ENCODE results near the gene OR6S1.
"Not testable (repeated sequence)": the region's sequence is repeated elsewhere in the genome, so short reads cannot be mapped to it uniquely, and the experiment has no call there.

Gene OR6S1

DNA sequence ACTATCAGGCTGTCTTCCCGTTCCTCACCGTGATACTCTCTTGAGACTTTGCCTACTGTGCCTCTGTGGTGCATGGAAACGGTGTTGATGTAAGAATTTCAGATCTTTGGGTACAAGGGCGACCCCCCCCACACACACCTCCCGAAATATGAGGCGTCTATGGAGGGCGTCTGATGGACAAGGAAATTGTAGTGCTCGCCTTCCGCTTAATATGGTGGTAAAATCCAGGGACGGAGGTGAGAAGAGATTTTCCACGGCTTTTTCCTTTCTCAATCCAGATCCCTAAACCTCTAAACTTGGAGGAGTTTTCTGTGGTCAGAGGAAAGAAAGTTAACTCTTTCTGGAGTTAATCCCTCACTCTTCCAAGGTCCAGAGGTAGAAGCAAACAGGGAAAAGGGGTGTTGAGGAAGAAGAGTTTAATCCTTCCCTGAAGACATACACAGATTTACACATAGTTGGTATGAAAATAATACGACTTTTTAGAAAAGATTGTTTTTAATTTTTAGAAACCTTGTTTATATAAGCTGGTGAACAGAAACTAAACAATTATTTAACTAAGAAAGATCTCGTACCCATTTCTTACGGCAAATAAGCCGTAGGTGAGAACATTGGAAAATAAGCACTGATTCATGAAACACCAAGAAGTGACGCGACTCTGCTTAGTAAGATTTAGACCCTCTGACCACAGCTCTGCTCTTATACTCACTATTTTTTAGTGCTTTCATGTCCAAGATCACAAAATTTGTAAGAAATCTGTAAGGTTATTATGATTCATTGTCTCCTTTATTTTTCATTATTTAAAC is 27.3 kb downstream of the OR6S1 start:
- H3K4me3 ChIP-seq (ENCODE audit: low read depth, low read length), result peak overlapping the region; percentile 53
- DNase-seq (ENCODE audit: low read depth), result no peak

- peak; percentile 95 for DNase-seq (ENCODE audit: low read depth)
- H3K4me3 ChIP-seq (ENCODE audit: low read depth, low read length), result peak overlapping the region; percentile 53
Measured at GRCh38 chr14:20613094-20614037, 28.1 kb downstream of the OR6S1 start.

GRCh38 chr14:20612403-20612802 is 29.1 kb downstream of the OR6S1 start:
- no peak overlapping the region for H3K4me3 ChIP-seq (ENCODE audit: low read depth, low read length)
- DNase-seq (ENCODE audit: low read depth), result no peak

DNA sequence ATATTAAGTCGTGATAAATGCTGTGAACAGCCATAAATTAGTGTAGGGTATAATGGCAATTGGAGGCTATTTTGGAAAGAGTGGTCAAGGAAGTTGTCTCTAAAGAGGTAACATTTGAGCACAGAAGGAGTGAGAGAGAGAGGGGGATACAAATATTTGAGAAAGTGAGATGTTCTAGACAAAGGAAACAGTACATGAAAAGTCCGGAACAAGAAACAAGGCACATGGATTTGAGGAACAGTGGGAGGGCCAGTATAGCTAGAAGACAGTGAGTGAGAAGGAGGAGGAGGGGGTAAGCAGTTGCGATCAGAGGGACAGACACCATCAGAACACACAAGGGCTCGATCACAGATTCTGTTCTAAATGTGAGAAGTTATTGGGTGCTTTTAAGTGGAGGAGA is 30.2 kb downstream of the OR6S1 start:
- no peak overlapping the region for H3K4me3 ChIP-seq (ENCODE audit: low read depth, low read length)
- DNase-seq (ENCODE audit: low read depth), result no peak

GRCh38 chr14:20610002-20610765 is 31.3 kb downstream of the OR6S1 start:
- H3K4me3 ChIP-seq (ENCODE audit: low read depth, low read length), result peak overlapping the region; percentile 80

GRCh38 chr14:20609215-20610001 is 32.1 kb downstream of the OR6S1 start:
- no peak for DNase-seq (ENCODE audit: low read depth)
- peak overlapping the region; percentile 80 for H3K4me3 ChIP-seq (ENCODE audit: low read depth, low read length)

More at GRCh38 chr14:20610002-20610765, 31.3 kb downstream of the OR6S1 start:
- DNase-seq (ENCODE audit: low read depth), result no peak

GRCh38 chr14:20608383-20609110 is 32.9 kb downstream of the OR6S1 start:
- H3K4me3 ChIP-seq (ENCODE audit: low read depth, low read length), result no peak overlapping the region
- no peak for DNase-seq (ENCODE audit: low read depth)

- H3K4me3 ChIP-seq (ENCODE audit: low read depth, low read length), result no peak overlapping the region
- no peak for DNase-seq (ENCODE audit: low read depth)
Measured at GRCh38 chr14:20607617-20608016, 33.9 kb downstream of the OR6S1 start.

DNA sequence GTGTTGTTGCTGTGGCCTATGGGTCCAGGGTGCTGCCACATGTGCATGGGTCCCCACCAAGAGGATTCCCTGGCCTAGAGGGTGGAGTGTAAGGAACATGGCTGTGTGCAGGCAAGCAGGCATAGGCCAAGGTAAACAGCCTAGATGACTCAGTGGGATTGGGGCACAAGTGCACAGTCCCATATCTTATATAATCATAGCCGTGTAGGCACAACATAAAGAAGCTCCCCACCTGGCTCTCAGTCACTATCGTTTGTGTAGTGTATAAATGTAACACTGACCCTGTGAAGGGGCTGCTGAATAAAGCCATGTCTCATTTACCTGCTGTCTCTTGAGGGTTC is 34.6 kb downstream of the OR6S1 start:
- DNase-seq (ENCODE audit: low read depth), result no peak
- no peak overlapping the region for H3K4me3 ChIP-seq (ENCODE audit: low read depth, low read length)

DNA sequence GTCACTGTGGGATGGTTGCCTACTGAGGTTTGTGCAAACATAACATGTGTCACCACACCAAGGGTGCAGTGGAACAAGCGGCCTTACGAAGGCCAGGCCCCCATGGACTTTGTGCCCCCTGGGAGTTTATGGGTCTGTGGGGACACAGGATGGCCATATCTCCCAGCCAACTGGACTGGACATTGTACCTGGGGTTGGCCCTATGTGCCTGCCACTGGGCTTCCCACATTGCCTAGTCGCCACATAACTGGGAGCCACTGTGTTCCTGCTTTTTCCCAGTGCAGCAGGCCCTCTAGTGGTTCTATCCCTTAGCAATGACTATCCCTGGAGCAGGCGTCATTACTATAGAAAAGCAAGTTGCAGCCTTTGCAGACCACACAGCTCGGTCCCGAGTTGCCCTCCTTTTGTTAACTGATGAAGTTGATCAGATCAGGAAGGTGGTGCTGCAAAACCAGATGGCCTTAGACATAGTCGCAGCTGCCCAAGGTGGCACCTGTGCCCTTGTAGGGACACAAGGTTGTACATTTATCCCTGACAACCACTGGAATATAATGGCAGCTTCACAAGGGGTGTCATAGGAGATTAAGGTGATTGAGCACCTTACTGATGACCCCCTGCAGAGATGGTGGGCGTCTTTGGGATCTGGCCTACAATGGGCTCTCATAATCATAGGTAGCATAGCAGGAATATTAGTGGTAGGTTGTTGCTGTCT is 35.1 kb downstream of the OR6S1 start:
- no peak for DNase-seq (ENCODE audit: low read depth)
- no peak overlapping the region for H3K4me3 ChIP-seq (ENCODE audit: low read depth, low read length)

DNA sequence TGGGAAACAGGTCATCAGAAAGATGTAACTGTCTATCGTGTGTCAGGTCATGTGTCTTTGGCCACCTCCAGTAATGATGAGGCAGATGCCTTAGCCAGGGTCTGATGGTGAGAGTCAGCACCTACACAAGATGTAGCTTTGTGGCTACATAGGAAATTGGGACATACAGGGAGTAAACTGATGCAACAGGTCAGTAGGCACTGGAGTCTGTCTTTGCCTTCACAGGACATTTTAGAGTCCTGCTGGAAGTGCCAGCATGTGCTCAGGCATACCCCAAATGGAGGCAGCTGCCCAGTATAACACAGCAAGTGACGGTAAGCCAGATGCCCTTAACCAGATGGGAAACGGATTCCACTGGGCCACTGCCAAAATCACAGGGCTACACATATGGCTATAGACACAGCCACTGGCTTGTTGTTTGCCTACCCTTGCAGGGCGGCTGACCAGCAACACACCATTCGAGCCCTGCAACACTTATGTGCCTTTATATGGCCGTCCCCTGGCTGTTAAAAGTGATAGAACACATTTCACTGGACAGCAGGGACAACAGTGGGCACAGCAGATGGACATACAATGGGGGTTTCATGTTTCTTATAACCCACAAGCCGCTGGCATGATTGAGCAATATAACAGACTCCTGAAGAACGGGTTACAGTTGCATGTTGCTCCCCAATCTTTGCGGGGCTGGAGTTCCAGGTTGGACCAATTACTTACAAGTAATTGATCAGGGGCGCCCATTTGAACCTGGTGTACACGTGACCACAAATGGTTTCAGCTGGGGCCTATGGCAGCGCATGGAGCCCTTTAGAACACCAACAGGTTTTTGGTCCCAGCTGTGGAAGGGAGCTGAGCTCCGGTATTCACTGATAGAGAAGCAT is 37.4 kb downstream of the OR6S1 start:
- DNase-seq (ENCODE audit: low read depth), result no peak
- no peak overlapping the region for H3K4me3 ChIP-seq (ENCODE audit: low read depth, low read length)

DNA sequence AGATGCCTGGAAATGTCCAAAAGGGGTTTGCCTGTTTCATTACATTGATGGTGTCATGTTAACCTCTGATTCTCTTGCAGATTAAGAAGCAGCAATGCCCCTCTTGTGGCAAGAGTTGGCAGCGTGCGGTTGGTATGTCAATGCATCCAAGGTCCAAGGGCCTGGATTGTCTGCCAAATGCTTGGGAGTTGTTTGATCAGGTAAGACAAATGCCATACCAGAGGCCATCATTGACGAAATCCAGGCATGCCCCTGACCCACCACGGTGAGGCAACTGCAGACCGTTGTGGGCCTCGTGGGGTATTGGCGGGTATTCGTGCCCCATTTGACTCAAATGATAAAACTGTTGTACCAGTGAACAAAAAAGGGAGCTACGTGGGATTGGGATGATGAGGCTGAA is 38.9 kb downstream of the OR6S1 start:
- no peak for DNase-seq (ENCODE audit: low read depth)
- no peak overlapping the region for H3K4me3 ChIP-seq (ENCODE audit: low read depth, low read length)

DNA sequence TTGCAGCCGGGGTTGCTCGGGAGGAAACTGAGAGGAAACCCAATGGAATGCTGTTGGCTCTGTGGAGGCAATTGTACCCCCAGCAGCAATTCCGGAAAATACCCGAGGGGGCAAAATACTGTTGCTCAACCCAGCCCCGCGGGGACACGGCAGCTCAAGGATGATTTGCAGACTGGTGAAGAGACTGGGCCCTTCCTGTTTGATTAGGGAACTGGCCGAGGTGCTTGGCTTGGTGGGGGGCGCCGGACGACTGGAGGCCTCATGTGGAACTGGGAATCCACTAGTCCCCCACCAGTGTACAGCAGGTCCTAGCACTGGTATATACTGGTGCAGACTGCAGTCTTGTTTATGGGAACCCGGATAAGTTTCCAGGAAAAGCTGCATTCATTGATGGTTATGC is 40.0 kb downstream of the OR6S1 start:
- H3K4me3 ChIP-seq (ENCODE audit: low read depth, low read length), result no peak overlapping the region
- no peak for DNase-seq (ENCODE audit: low read depth)

DNA sequence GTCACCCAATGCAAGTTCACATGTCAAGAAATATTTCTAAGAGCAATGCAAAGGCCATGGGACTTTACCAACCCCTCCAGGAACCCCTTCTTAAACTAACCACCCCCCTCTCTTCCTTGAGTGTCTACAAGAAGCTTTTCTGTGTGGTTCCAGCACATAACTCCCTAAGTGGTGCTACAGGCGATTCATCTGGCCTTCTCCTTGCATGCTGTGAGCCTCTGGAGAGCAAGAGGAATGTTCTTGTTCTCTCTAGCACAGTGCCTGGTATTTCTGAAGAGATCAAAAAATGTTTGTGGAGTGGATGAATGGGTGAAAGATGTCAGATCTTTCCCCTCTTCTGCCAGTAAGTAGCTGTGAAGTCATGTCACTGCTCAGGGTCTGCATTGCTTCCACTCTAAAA is 44.4 kb downstream of the OR6S1 start:
- H3K4me3 ChIP-seq (ENCODE audit: low read depth, low read length), result no peak overlapping the region
- no peak for DNase-seq (ENCODE audit: low read depth)

DNA sequence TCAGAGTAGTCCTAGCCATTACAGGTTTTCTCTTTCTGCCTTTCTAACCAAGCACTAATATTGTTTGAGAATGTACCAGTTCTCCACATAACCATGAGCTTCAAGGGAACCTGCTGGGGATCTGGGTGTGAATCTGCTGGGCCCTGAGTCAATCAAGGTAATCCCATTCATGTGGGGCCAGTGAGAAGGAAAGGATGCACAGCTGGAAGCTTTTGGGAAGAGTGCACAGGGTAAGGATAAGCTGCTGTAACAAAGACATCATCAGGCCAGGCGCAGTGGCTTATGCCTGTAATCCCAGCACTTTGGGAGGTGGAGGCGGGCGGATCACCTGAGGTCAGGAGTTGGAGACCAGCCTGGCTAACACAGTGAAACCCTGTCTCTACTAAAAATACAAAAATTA is 45.8 kb downstream of the OR6S1 start:
- not testable (repeated sequence) for DNase-seq (ENCODE audit: low read depth)

GRCh38 chr14:20592574-20592973 is 48.9 kb downstream of the OR6S1 start:
- H3K4me3 ChIP-seq (ENCODE audit: low read depth, low read length), result no peak overlapping the region
- no peak for DNase-seq (ENCODE audit: low read depth)

More for the DNA sequence above, 45.8 kb downstream of the OR6S1 start:
- H3K4me3 ChIP-seq (ENCODE audit: low read depth, low read length), result not testable (repeated sequence)

GRCh38 chr14:20591235-20591634 is 50.3 kb downstream of the OR6S1 start, which contains the start of gene RNASE12:
TSS of gene RNASE12 (minus strand) at chr14:20591376. CDS start at chr14:20590723, 653 bp downstream.
- DNase-seq (ENCODE audit: low read depth), result no peak
- no peak within 1 kb of the TSS for H3K4me3 ChIP-seq (ENCODE audit: low read depth, low read length)

Measured in skeletal muscle cell (primary cell).